Testis (tissue), 3 donors: ENCODE measurements around the gene ANXA2. TPM values are rescaled to one million over a fixed set of nuclear protein-coding genes. Genes with fewer than 3 reads are reported as not detected.

ENCODE experiments used
- DNase-seq: peaks from one replicate; pipeline ENCODE4 v3.0.0-alpha.2; 2019
- H3K27ac ChIP-seq, 2 donors: fragments of 200-600 bp; sonication (generic); one replicate each; pipeline ENCODE4 v1.5.1; 2019
- H3K27me3 ChIP-seq: fragments of 200-600 bp; sonication (generic); one replicate; pipeline ENCODE4 v1.5.1; 2019
- H3K36me3 ChIP-seq: fragments of 200-600 bp; sonication (generic); one replicate; pipeline ENCODE4 v1.5.1; 2017; ENCODE audit warnings: low read depth; ENCODE audit errors: missing control alignments
- H3K4me1 ChIP-seq: fragments of 200-600 bp; sonication (generic); one replicate; pipeline ENCODE4 v1.5.1; 2019
- H3K4me3 ChIP-seq, 2 donors: fragments of 200-600 bp; sonication (generic); one replicate each; pipeline ENCODE4 v1.5.1; 2017 to 2019
- H3K9me3 ChIP-seq: fragments of 200-600 bp; sonication (generic); one replicate; pipeline ENCODE4 v1.5.1; 2017
- POLR2A ChIP-seq: fragments of 450-650 bp; IDR thresholded peaks from one replicate; pipeline ENCODE4 v1.6.1; 2017; ENCODE audit warnings: antibody characterized with exemption, mild to moderate bottlenecking, moderate library complexity
- WGBS, 2 donors: methylation state at CpG; one replicate each; pipeline ENCODE4 v1.1.5; 2018; 5-methylcytosine and 5-hydroxymethylcytosine counted together
- intact Hi-C: fragments of 100-400 bp; cut with DNase I; formaldehyde crosslinking; loops from one replicate; pipeline ENCODE4 v1.15.1; 2023; ENCODE audit warnings: low total_unique reads
- polyA plus RNA-seq: library from polyadenylated mRNA; stranded (reverse); fragments of 350-450 nt; fragmentation: Illumina TruSeq; extraction: RNeasy Lipid Tissue Mini Kit (QIAGEN cat#74804); gene quantifications from one replicate; pipeline ENCODE4 v1.2.3, GENCODE V29; 2014; ENCODE audit warnings: low read depth, low replicate concordance; ENCODE audit not compliant: insufficient read depth
- total RNA-seq, 2 donors: library from RNA; depleted of rRNA; stranded (reverse); fragments of >200 nt; gene quantifications; one replicate each; pipeline ENCODE4 v1.2.3, GENCODE V29; 2016
- TF ChIP-seq, protein P1 (sequence below), 3 experiments: fragments of 450-650 bp in 2 of 3; fragments of 200-600 bp in 1 of 3; sonication (generic) in 1 of 3; IDR thresholded peaks; one replicate each; pipeline ENCODE4 v1.5.1; 2016 to 2019; ENCODE audit warnings: antibody characterized with exemption in 3 of 3, mild to moderate bottlenecking in 2 of 3, moderate library complexity in 1 of 3

Gene ANXA2
- total and polyA plus RNA-seq, 3 donors from 2014 or later: 199 to 388 (median 226) TPM

DNA sequence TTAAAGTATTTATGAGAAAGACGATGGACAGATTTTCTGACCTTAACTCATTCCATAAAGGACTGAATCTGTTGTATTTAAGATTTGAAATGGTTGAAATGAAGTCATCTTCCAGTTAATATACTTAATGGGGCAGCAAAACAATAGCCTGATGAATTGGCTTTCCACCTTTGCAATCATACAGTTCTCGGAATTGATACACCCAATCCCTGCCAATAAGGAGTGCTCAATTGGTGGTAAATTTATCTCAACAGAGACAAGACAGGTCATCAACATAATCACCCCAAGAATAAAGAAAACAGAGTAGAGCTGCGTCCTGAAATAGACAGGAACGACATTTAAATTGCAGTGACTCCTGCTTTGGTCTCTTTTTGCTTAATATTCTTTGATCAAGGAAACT, 11.2 kb downstream of the ANXA2 start:
- WGBS, 2 donors: 84 to 94% methylated on average over 4 of the region's 4 CpGs
- no peak overlapping the region for H3K27ac ChIP-seq
- no peak for DNase-seq
- TF ChIP-seq, protein P1, sequence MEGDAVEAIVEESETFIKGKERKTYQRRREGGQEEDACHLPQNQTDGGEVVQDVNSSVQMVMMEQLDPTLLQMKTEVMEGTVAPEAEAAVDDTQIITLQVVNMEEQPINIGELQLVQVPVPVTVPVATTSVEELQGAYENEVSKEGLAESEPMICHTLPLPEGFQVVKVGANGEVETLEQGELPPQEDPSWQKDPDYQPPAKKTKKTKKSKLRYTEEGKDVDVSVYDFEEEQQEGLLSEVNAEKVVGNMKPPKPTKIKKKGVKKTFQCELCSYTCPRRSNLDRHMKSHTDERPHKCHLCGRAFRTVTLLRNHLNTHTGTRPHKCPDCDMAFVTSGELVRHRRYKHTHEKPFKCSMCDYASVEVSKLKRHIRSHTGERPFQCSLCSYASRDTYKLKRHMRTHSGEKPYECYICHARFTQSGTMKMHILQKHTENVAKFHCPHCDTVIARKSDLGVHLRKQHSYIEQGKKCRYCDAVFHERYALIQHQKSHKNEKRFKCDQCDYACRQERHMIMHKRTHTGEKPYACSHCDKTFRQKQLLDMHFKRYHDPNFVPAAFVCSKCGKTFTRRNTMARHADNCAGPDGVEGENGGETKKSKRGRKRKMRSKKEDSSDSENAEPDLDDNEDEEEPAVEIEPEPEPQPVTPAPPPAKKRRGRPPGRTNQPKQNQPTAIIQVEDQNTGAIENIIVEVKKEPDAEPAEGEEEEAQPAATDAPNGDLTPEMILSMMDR (IDR thresholded peaks at IDR 0.05): no peak
- no peak for TF ChIP-seq POLR2A
- no peak overlapping the region for H3K4me3 ChIP-seq
- H3K9me3 ChIP-seq: no peaks in the 10 kb centered on the region
- peaks cover 15% of the 10 kb centered on the region for H3K4me1 ChIP-seq
- no peaks in the 10 kb centered on the region for H3K36me3 ChIP-seq
- no peaks in the 10 kb centered on the region for H3K27me3 ChIP-seq
- intact Hi-C loops: no loop called here

DNA sequence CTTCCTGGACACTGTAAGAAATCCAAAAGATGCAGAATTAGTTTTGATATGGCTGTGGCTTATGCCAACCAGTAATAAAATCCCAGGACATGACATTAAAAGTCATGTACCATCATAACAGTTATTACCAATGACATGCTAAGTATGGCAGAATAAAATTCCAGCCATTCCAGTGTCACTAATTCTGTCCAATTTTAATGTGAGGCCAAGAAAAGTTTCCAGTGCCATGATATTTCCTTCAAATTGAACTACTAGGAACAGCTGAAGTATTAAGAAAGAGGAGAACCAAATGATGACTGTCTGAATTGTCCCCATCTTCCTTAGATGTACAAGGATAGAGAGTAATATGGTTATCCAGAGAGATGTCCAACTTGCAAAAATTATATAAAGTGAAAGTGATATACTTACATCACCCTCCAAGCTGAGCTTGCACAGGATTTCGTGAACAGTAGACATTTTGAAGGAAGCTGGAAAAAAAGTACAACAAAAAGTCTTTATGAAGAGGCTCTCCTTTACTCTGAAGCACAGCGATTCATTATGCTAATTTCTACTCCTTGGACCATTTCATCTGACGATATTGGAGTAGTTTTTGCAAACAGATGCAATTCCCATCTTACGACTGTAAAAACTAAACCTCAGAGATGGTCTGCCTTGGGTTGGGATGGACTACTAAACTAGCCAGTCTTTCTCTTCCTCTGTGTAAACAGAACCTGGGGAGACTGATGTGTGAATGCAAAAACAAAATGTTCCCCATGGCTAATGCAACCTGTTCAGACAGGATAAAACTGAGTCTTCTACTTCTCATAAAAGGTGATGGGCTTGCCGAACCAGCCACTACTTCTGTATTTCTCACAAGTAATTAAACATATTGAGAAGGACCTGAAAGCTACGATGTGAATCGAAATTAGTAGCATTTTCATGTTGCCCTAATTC, 11.9 kb downstream of the ANXA2 start:
- WGBS, 2 donors: 89 to 92% methylated on average over 7 of the region's 7 CpGs
- intact Hi-C loops: no loop called here
- Histone ChIP-seq H3K36me3 (no peaks in the 10 kb centered on the region), H3K27ac (no peak overlapping the region), H3K9me3 (no peaks in the 10 kb centered on the region), H3K4me3 (no peak overlapping the region), H3K27me3 (no peaks in the 10 kb centered on the region), H3K4me1 (peaks cover 8% of the 10 kb centered on the region)
- TF ChIP-seq, protein P1 (IDR thresholded peaks at IDR 0.05): no peak
- no peak for TF ChIP-seq POLR2A
- no peak for DNase-seq

DNA sequence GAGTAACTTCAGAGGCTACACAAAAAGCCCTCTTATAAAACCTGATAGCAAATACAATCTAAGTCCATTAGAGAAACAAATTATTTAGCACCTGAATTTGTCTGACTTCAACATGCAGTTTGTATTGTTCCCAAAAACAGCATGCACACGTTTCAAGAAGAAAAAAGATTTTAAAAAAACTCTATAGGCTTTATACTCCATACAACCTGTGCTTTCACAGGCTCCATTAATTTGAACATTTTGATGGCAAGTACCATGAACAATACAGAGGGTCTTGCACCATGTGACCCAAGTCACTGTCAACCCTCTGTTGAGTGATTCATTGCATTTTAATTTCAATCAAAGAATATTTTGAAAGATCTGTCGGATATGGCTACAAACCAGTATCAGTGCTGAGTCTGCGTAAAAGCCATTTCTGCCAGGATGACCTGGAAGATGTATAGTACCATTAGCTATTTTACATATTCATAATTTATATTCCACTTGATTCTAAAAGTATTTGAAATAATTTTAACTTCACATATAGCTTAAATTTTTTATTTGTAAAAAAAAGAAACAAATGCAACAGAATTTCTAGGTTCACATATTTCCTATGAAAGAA, 13.2 kb downstream of the ANXA2 start:
- Histone ChIP-seq H3K4me1 (no peaks in the 10 kb centered on the region), H3K4me3 (no peak overlapping the region), H3K9me3 (no peaks in the 10 kb centered on the region), H3K27ac (no peak overlapping the region), H3K27me3 (no peaks in the 10 kb centered on the region), H3K36me3 (no peaks in the 10 kb centered on the region)
- TF ChIP-seq, protein P1 (IDR thresholded peaks at IDR 0.05): no peak
- no peak for TF ChIP-seq POLR2A
- 85 to 87% methylated on average over 3 of the region's 3 CpGs for WGBS, 2 donors
- intact Hi-C loops: no loop called here
- DNase-seq: no peak

DNA sequence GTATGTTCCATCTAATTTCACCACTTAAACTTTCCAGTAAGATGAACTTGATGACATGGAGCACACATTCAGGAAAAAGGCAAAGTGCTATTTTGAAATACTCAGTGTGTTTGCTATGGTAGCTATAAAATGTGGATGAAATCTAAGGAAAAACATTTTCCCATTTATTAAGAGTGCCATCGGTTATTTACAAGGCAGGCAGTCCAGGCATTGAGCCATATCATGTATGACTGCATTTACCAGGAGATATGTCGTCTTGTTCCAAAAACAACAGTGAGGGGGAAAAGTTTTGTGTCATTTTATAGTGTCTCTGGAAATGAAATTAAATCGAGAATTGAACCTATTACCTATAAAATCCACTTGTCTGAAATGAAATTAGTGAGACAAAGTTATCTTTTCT, 13.7 kb downstream of the ANXA2 start:
- no peaks in the 10 kb centered on the region for H3K36me3 ChIP-seq
- no peak overlapping the region for H3K4me3 ChIP-seq
- no peaks in the 10 kb centered on the region for H3K9me3 ChIP-seq
- TF ChIP-seq, protein P1 (IDR thresholded peaks at IDR 0.05): no peak
- no peak for TF ChIP-seq POLR2A
- H3K27ac ChIP-seq: no peak overlapping the region
- DNase-seq: no peak
- H3K27me3 ChIP-seq: no peaks in the 10 kb centered on the region
- H3K4me1 ChIP-seq: no peaks in the 10 kb centered on the region
- intact Hi-C loops: no loop called here
- 59 to 73% methylated on average over 3 of the region's 3 CpGs for WGBS, 2 donors
